Brain pericyte (primary cell): Measurements from ENCODE around the gene PMFBP1.

Source experiments
- DNase-seq: peaks from one replicate; pipeline ENCODE4 v3.0.0-alpha.2; 2012; ENCODE audit warnings: low read depth, low spot score

PMFBP1 gene

DNA sequence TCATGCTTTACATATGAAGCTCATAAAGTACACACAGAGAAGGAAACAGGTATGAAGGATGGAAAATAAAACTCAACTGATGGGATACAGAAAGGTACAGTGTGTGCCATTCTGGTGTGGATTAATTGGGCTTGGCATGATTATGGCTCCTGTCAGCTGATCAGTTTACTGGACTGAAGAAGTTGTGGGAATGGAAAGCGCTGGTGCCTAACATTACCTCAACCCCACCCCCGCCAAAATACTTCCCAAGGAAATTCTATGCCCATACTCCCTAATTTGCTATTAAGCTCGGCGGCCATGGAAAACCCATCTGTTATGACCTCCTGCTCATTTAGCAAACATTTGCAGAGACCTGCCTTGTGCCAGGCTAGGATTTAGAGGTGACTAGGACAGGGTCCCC, 16.6 kb upstream of the PMFBP1 start:
- no peak for DNase-seq

DNA sequence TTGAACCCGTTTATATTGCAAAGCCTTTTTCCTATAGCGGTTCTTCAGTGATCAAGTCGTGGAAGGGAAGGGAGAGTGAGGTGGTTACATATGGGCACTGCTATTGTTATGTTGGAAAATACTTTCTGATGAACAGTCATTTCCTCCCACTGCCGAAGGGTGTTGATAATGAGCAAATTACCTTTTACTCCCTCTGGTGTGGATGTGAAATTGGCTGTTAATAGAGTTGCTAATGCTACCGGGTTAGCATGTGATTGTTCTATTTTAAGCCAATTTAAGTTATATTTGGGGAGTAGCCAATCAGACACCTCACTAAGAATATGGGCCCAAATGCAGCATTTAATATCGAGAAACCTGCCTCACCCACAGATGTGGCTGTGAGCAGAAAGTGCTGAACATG, 15.6 kb upstream of the PMFBP1 start:
- DNase-seq = no peak

DNA sequence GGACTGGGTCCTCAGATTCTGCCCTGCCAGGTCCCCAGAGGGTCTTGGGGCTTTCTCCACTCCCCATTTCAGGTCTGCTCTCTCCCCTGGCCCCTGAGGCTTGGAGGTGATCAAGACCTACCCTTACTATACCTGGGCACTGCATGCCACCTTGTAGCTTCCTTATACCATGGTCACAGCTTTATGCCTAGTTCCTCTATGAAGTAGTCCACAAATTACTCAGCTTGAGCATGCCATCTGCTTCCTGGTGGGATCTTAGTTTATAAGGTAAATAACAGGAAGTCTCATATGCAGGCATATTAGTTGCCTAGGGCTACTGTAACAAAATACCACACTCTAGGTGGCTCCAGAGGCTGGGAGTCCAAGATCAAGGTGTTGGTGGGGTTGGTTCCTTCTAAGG, 11.0 kb upstream of the PMFBP1 start:
- no peak for DNase-seq

DNA sequence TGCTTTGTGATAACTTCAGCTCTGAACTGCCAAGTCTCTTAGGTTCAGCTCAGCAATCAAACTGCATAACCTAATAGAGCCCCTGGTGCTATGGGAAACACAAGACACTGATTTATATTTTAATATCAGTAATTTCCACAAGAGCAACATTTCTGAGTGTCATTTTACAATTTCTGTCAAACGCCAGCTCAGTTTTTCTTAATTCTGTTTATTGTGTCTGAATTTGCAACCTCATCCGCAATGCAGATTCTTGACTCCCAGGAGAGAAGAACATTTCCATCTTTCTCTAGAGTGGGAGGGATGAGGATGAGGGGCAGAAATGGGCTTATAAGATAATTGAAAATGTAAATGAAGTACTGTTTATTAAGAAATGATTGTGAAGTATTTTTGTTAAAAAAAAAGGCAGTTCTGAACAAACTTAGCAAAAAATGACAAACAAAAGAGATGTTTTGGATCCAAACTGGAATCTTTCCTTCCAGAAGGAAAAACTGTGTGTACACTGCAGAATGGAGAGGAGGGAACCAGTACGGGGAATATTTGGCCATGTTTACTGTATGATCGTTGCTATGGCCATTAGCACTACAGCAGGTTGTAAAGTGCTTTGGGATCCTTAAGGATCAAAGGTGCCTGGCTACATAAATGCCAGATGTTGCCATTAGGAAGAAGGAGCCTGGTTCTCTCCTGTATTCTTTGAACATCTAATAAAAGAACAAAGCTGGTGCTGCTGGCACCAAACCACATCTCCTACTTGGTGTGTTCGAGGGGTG, 7.4 kb upstream of the PMFBP1 start:
- no peak for DNase-seq

DNA sequence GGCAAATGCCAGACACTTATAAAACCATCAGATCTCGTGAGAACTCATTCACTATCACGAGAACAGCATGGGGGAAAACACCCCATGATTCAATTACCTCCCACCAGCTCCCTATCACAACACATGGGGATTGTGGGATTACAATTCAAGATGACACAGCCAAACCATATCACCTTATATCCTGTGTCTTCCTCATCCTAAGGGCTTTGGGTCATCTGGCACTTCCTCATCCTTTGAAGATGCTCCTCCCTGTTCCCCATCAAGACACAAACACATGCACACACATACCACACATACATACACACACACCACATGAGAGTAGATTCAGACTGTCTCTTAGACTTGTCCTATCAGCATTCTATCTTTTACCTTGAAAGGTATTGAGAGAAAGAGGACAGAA, 2.8 kb upstream of the PMFBP1 start:
- no peak for DNase-seq

DNA sequence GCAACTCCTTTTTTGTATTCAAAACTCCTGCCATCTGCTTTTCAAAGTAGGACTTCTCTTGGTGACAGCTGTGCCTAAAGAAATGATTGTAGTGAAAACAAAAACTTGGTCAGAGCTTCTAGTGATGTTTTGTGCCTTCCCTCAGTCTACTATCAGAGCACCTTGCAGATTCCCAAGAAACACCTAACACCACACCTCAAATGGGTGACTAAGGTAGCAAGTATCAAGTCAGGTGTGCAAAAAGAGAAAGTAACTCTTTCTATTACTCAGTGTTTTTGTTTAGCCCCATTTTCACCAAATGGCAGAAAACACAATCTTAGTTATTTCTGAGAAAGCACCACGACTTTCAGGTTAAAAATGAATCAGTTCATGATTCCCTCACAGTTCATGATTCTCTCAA, 2.0 kb upstream of the PMFBP1 start:
- DNase-seq = no peak

DNA sequence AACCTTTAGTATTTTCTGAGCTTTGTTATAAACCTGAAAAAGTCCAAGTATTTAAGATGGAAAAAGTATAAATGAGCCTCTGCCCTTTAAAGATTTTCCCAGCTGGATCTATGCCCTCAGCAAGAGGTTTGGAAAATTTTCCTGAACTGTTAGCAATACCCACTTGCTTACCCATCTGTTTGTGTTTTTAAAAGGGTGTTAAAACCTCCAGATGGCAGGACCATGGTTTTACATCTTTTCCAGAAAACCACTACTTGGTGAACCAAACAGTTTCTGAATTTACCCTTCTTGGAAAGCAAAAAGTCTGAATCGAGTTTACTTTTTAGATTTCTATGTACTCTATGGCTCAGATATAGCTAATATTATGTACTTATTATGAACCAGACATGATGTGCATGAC, 719 bp downstream of the PMFBP1 start:
- no peak for DNase-seq

DNA sequence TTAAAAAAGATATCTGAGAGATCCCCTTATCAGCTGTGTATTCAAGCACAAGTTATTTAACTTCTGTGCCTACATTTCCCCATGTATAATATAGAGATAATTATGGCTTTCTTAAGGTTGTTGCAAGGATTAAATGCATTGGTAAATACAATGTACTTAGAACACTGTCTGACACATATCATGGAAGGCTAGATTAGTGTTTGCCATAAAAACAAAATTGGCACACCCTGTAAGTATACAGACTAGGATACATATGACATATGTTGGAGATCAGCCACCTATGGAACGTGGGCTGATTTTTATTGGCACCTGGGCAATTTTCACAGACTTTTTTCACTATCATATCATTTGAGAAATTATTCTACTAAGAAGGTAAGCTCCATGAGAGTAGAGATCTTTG, 2.2 kb downstream of the PMFBP1 start:
- DNase-seq = no peak

DNA sequence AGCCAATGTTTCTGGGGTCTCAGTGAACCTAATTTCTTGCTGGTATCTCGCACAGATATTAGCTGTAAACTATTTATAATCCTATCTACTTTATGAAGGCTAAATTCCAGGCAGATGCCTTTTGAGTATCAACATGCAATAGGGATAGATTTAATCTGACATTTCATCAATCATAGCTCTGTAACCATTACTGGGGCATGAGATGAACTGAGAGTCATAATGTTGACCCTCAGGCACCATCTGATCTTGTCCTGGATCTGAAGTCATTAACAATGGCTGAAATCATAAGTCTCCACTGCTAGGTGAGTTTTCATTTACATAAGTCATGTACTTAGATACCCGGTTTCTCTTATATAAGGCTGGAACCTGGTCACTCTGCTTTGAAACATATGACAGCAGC, 3.6 kb downstream of the PMFBP1 start:
- no peak for DNase-seq

DNA sequence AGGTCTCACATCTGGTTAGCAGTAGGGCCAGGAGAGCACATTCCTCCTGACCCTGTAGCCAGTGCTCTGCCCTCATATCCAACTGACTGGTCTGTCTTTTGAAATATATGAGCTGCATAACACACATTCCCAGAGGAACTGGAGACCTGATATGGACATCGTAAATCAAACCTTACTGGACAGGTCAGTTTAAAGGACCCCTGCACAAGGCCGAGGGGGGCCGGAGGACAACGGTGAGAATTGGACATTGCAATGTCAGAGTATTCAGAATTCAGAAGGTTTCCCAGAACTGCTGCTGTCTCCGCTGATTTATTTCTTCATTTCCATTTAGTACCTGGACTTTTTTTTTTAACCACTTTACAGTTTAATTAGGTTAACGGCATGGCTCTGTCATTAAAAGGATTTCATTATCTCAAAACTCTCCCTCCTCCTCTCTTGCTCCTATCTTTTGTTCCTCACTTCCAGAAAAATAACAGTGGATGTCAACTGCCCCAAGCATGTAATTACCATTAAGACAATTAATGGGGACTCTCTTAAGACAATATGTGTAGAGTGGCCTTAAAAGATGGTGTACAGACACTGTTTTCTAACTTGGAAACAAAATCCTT, 4.9 kb downstream of the PMFBP1 start:
- no peak for DNase-seq

DNA sequence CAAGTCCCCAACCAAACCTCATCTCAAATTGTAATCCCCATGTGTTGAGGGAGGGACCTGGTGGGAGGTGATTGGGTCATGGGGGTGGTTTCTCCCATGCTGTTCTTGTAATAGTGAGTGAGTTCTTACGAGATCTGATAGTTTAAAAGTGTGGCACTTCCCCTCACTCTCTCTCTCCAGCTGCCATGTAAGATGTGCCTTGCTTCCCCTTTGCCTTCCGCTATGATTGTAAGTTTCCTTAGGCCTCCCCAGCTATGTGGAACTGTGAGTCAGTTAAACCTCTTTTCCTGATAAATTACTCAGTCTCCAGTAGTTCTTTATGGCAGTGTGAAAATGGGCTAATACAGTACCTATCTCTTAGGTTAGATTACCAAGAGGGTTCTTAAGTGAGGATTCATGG, 5.8 kb downstream of the PMFBP1 start:
- no peak for DNase-seq

DNA sequence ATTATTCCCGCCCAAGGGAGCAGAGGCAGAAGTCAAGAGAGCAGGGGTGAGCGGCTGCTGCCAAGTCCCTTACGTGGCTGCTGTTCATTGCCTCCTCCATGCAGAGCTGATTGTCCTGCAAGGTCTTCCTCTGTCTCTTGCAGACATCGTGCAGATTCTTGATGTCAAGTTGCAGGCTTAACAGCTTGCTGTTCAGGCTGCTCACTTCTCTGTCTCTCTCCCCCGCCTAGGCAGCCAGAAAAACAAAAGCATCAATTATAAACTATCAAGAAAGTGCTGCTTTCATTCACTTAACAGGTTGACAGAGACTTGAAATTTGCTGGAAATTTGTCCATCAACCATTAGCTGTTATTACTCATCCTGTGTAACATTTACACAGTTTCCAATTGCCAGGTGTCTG, 7.3 kb downstream of the PMFBP1 start:
- no peak for DNase-seq

DNA sequence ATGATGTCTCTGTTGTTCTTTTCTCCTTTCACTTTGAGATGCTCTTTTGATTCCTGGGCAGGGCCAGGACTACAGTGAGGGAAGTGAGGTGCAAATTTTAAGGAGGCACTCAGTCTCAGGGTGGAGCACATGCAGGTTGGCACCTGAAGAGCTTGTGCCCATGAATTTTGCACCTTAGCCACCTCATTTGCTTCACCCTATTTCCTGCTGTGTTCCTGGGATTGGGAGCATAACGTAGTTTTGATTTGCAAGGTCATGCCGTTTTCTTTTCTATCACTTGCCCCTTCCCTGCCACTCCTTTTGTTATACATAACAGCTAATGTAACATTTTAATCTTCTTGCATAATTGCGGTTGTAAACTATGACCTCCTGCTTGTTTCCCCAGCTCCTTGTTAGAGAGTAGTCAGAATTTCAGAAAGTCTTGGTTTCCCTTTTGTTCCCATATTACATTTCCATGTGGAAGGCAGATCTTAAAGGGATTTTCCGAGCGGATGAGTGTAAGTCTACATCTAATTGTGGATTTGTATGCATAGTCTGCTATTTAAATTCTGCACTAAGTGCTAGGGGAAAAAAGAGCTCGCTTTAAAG, 9.8 kb downstream of the PMFBP1 start:
- no peak for DNase-seq

DNA sequence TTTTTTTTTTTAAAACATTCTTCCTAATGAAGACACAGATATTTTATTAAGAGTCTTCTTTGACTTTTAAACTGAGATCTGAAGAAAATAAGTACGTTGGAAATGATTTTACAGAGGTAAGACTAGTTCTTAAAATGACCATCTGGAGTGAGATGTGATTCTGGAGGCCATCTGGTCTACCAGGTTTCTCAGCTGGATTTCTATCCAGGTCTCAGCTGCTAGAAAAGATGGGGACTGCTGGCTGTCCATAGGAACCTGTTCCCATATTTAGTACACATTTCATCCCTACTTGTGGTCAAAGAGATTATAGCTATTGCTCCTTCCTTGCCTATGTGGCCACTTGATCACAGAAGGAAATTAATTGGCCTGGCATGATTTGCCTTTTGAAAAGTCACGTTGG, 12.2 kb downstream of the PMFBP1 start:
- no peak for DNase-seq

DNA sequence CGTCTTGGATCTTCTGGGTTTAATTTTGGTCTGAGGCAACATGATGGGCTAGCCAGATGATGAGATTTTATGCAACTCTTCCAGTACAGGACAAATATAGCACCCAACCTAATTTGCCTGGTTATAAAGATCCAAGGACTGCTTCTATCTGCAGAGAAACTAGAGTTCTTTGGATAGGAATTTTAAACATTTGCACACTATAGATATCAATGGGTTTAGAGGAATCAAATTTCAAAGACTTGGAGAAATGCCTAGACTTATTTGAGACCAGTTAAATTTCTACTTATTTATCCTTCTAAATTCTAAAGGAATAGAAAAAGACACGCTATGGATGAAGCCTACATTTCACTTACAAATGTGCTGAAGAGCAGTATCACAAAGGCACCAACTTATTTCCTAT, 12.6 kb downstream of the PMFBP1 start:
- DNase-seq = no peak

DNA sequence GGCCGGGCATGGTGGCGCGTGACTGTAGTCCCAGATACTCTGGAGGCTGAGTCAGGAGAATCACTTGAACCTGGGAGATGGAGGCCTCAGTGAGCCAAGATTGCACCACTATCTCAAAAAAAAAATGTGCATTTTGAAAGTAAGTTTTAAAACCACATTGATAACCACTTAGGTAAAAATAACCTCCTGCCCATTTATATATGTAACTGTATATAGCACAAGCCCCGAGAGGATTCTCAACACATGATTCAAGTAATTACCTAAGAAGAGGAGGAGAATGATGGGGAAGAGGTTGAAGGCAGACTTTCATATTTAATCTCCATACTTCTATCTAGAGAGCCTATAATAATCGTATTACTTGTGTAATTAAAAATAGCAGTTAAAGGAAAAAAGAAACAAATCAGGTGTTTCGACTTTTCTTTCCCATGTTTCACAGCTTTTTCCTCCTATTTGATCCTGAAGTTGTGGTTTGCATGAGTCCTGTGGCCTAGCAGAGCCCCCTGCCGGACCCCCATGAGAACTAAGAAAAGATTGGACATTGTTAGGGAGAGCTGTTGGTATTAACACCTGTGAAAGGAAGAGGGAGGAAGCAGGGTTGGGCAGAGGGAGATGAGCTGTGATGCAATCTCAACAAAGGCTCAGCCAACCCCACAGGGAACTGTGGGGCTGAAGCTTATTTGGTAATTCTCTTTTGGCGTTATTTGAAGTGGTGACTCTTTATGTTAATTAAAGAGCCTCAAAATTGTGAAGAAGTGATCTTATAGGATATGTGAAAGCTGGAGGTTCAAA, 22.1 kb downstream of the PMFBP1 start:
- DNase-seq = no peak

DNA sequence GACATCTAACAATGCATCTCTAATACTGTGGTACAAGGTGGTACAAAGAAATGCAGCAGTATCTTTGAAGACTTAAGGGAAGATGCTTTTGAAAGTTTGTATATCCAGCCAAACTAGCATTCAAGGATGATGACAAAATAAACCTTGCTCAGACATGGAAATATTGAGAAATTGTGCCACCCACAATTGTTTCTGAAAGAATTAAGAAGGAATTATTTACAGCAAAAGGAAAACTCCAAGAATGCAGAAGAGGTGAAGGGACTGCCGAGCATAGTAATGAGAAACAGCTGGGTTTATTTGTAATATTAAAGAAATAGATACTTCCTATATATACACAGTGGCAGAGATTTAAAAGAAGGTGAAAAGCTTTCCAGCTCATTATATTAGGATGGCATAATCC, 29.5 kb downstream of the PMFBP1 start:
- no peak for DNase-seq

DNA sequence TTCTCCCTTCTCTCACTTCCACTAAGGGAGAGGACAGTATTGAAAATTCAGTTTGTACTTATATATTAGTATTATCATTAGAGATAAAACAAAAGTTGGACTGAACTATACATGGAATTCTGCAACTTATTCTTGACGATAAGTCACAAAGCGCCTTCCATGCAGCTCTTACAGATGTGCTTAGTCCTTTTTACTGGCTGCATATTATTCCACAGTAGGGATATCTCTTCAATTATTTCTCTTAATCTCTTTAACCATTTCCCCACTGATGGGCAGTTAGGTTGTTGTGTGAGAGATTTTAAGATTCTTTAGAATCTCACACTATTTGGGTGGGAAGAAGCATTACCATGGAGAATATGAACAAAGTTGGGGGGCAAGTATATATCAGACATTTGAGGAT, 32.0 kb downstream of the PMFBP1 start:
- DNase-seq = no peak

DNA sequence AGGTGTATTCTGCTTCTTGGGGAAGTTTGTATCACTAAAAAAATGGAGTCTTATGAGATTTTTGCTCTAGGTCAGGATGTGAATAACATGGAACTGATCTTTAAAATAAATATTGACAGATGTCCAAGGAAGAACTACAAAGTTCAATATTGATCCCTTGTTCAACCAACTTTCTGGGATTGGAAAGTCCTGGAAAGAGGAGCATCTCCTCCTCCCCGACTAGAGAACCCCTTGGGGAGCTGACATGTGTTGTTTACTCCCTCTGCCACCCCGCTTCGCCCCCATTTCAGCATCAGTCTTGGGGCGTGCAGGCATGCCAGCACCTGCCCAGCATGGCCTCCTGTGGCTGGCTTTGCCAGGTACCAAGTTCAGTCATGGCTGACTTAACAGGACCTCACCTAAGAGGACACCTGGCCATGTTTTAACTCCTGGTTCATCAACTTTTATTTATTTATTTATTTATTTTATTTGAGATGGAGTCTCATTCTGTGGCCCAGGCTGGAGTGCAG, 33.8 kb downstream of the PMFBP1 start:
- no peak for DNase-seq

DNA sequence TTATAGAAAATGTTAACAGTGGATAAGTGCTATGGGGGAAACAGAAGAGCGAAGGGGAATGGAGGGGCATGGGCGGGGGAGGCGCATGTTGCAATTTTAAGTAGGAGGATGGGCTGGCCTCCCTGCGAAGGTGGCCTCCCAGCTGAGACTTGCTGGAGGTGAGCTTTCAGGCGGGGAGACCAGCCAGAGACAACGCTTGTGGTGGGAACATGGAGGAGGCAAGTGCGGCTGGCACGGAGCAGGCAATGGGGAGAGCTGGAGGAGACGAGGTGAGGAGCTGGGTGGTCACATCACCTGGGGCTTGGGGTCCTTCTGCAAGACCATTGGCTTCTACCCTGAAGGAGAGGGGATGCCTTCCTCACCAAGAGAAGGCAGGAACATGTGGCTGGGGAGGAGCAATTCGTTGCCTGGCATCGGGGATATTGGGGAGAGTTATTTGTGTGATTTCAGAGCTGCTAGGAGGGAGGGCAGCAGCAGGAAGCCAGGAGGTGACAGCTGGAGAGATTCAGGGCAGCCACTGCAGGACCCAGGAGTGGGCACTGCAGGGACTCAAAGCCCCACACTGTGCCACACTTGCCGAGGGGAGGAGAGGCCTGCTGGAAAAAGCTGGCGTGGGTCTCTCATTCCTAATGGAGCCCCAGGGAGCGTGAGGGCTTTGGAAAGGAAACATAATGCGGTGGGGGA, 34.4 kb downstream of the PMFBP1 start:
- no peak for DNase-seq

DNA sequence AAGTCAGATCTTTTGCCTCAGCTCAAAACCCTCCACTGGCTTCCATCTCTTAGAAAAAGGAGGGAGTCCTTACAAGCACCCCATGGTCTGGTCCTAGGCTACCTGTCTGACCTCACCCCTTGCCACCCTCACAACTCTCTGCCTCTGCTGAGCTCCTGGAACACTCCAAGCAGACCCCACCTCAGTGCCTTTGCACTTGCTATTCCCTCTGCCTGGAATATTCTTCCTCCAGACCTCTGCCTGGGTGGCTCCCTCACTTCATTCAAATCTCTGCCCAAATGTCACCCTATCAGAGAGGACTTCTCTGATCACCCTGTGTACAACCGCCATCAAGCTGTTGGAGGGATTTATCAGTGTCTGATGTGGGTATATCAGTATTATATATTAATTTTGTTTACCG, 37.4 kb downstream of the PMFBP1 start:
- no peak for DNase-seq

DNA sequence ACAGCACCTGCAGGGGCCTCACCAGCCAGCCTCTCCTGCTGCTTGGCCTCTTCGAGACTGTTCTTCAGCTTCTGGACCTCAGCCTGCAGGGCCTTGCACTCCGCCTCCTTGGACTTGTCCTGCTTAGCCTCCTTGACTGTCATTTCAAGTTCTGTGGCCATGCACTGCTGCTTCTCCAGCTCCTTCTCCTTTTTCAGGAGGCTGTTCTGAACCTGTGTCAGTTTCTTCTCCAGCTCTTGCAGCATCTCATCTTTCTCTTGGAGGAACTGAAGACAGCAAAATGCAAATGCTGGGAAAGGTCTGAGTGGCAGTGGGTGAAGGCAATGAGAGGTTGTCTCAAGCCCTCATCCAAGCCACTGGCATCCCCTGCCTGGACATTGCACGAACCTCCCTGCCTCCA, 39.2 kb downstream of the PMFBP1 start:
- DNase-seq = no peak
